Keratinocyte (primary cell): ENCODE results near the gene GPR171. TPM values are rescaled to one million over a fixed set of nuclear protein-coding genes. Genes with fewer than 3 reads are reported as not detected.

Experiments used
- DNase-seq: peaks from one replicate; pipeline ENCODE4 v3.0.0-alpha.2; 2011; ENCODE audit warnings: low read depth, missing footprints, low spot score
- FAIRE-seq: peaks from 2 replicates; lab custom pipeline; 2011; peaks lifted over from hg19 to GRCh38; lab: Jason Lieb, UNC
- H2AFZ ChIP-seq: 2 replicates; pipeline ENCODE4 v1.6.0; 2012; ENCODE audit warnings: low read length, control low read depth, inconsistent platforms; ENCODE audit not compliant: control insufficient read depth
- H3K27ac ChIP-seq: 2 replicates; pipeline ENCODE4 v1.5.1; 2011; ENCODE audit warnings: low read length; ENCODE audit not compliant: control insufficient read depth, insufficient read depth
- H3K27me3 ChIP-seq: 3 replicates; pipeline ENCODE4 v1.6.0; 2011; ENCODE audit warnings: low read length; ENCODE audit not compliant: control insufficient read depth, insufficient read depth; ENCODE audit errors: extremely low read depth
- H3K36me3 ChIP-seq, 2 experiments: 2 replicates in 1 of 2; 3 replicates in 1 of 2; pipeline ENCODE4 v1.5.1; 2011; ENCODE audit warnings: low read length in 2 of 2, mild to moderate bottlenecking in 1 of 2; ENCODE audit not compliant: control insufficient read depth in 2 of 2, insufficient read depth in 2 of 2; ENCODE audit errors: extremely low read depth in 1 of 2
- H3K4me1 ChIP-seq: 3 replicates; pipeline ENCODE4 v1.5.1; 2011; ENCODE audit warnings: low read length; ENCODE audit not compliant: control insufficient read depth, insufficient read depth; ENCODE audit errors: extremely low read depth
- H3K4me2 ChIP-seq: 3 replicates; pipeline ENCODE4 v1.6.0; 2011; ENCODE audit warnings: low read depth, low read length; ENCODE audit not compliant: control insufficient read depth, insufficient read depth; ENCODE audit errors: extremely low read depth
- H3K4me3 ChIP-seq, 3 experiments: fragments of 200-600 bp in 1 of 3; sonication (generic) in 1 of 3; 2 replicates in 2 of 3; 3 replicates in 1 of 3; pipeline ENCODE4 v1.5.1; 2011 to 2016; ENCODE audit warnings: low read length in 3 of 3, mild to moderate bottlenecking in 3 of 3, control low read depth in 2 of 3, inconsistent platforms in 1 of 3, low read depth in 1 of 3, mixed read lengths in 1 of 3, mixed run types in 1 of 3, moderate library complexity in 1 of 3; ENCODE audit not compliant: control insufficient read depth in 2 of 3, insufficient read depth in 2 of 3; ENCODE audit errors: extremely low read depth in 1 of 3
- H3K79me2 ChIP-seq: 2 replicates; pipeline ENCODE4 v1.6.0; 2012; ENCODE audit warnings: low read length; ENCODE audit not compliant: control insufficient read depth, insufficient read depth
- H3K9ac ChIP-seq: 3 replicates; pipeline ENCODE4 v1.6.0; 2011; ENCODE audit warnings: low read length; ENCODE audit not compliant: control insufficient read depth, insufficient read depth; ENCODE audit errors: extremely low read depth
- H3K9me1 ChIP-seq: 3 replicates; pipeline ENCODE4 v1.6.0; 2011; ENCODE audit warnings: low read length; ENCODE audit not compliant: control insufficient read depth, insufficient read depth; ENCODE audit errors: extremely low read depth
- H3K9me3 ChIP-seq: 2 replicates; pipeline ENCODE4 v1.5.1; 2012; ENCODE audit warnings: low read depth, low read length; ENCODE audit not compliant: control insufficient read depth
- H4K20me1 ChIP-seq: 3 replicates; pipeline ENCODE4 v1.6.0; 2011; ENCODE audit warnings: low read length; ENCODE audit not compliant: control insufficient read depth, insufficient read depth; ENCODE audit errors: extremely low read depth
- EZH2 ChIP-seq: IDR thresholded peaks from one replicate; pipeline ENCODE4 v1.6.1; 2012; ENCODE audit warnings: inconsistent platforms, mild to moderate bottlenecking, low read length, moderate library complexity
- dilution Hi-C: fragments of 300-500 bp; cut with MboI; formaldehyde crosslinking; loops from one replicate; pipeline ENCODE4 v1.7.0; 2020; ENCODE audit warnings: low sequenced_read_pairs; ENCODE audit not compliant: extremely low pct_ligation_motif_present
- polyA plus RNA-seq, 5 experiments: library from polyadenylated mRNA; depleted of rRNA in 3 of 5; stranded (reverse) in 3 of 5; stranded (forward) in 1 of 5; unstranded in 1 of 5; fragments of >200 nt; gene quantifications; 1 replicate in 1 of 5; 2 replicates in 3 of 5; 3 replicates in 1 of 5; pipeline versions ENCODE4 v1.2.1 to v1.2.3, GENCODE V29; 2011 to 2012; ENCODE audit warnings: missing spikeins in 2 of 5, low read depth in 1 of 5, low replicate concordance in 1 of 5
- TF ChIP-seq, protein P1 (sequence below), 3 experiments: IDR thresholded peaks in 1 of 3; conservative IDR thresholded peaks in 1 of 3; optimal IDR thresholded peaks in 1 of 3; 2 replicates in 2 of 3; 3 replicates in 1 of 3; pipeline versions ENCODE3 to v1.5.1; 2011; ENCODE audit warnings: low read length in 3 of 3, mild to moderate bottlenecking in 3 of 3, moderate library complexity in 2 of 3, control low read depth in 1 of 3, inconsistent platforms in 1 of 3; ENCODE audit not compliant: insufficient read depth in 2 of 3; ENCODE audit errors: extremely low read depth in 1 of 3

GPR171 gene
- polyA plus RNA-seq, 1 donor (not counting 4 experiments of a cell fraction or from before 2014, with no cell fraction given) = not detected

DNA sequence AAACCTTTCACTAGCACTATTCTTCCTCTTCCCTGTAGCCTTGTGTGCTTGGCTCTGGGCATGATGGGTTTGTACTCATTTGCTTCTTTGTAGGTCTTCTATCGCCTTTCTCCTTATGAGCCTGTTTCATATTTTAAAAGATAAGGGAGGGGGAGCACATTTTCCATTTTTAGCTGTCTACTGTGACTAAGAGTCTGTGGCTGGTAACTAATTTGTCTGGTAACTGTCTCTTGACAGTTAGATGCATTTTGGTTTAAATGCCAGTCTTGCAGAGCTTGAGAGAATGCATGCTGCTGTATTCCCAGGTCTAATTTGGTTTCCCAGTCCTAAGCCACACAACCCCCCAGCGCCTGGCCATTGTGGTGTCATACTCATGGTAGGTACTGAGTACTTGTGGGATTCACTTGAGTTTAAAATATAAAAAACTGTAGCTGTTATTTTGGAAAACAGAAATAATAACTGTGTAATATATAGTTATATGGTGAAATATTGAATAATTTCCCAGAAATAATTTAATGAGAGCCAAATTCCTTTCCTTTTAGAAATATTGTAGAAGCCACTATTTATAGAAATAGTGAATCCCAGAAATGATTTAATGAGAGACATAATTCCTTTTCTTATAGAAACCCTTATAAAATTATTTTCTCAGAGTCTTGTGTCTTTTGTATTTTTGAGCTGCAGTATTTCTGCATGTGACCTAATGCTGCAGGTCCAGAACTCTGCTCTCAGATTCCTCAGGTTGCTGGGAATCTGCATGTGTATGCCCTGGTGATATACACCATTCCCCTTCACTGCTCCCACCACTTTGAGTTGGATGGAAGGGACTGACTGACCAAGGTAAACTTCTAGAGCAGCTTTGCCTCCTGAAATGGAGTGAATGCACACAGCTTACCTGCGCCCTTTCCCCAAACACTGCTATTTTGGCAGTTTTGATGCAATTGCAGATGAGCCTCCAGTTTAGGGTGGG, 13.9 kb upstream of the GPR171 start:
- no peaks in the 10 kb centered on the region for H3K36me3 ChIP-seq
- no peak overlapping the region for H3K4me2 ChIP-seq
- dilution Hi-C loops = no loop called here
- H3K4me1 ChIP-seq = peaks cover 12% of the 10 kb centered on the region
- DNase-seq (no peak), FAIRE-seq (no peak)
- H3K27me3 ChIP-seq = no peaks in the 10 kb centered on the region
- H3K79me2 ChIP-seq = no peaks in the 10 kb centered on the region
- no peak overlapping the region for H3K27ac ChIP-seq
- TF ChIP-seq, protein P1, sequence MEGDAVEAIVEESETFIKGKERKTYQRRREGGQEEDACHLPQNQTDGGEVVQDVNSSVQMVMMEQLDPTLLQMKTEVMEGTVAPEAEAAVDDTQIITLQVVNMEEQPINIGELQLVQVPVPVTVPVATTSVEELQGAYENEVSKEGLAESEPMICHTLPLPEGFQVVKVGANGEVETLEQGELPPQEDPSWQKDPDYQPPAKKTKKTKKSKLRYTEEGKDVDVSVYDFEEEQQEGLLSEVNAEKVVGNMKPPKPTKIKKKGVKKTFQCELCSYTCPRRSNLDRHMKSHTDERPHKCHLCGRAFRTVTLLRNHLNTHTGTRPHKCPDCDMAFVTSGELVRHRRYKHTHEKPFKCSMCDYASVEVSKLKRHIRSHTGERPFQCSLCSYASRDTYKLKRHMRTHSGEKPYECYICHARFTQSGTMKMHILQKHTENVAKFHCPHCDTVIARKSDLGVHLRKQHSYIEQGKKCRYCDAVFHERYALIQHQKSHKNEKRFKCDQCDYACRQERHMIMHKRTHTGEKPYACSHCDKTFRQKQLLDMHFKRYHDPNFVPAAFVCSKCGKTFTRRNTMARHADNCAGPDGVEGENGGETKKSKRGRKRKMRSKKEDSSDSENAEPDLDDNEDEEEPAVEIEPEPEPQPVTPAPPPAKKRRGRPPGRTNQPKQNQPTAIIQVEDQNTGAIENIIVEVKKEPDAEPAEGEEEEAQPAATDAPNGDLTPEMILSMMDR (optimal IDR thresholded peaks at IDR 0.05 in 1 of 3, IDR thresholded peaks at IDR 0.05 in 1 of 3, conservative IDR thresholded peaks at IDR 0.05 in 1 of 3; ENCODE audit: extremely low read depth in 1 of 3, insufficient read depth in 2 of 3, low read length in 3 of 3) = no peak
- no peak for TF ChIP-seq EZH2
- no peak overlapping the region for H3K9ac ChIP-seq
- no peak overlapping the region for H2AFZ ChIP-seq
- H3K9me3 ChIP-seq = no peaks in the 10 kb centered on the region
- no peak overlapping the region for H3K4me3 ChIP-seq
- no peaks in the 10 kb centered on the region for H4K20me1 ChIP-seq
- no peaks in the 10 kb centered on the region for H3K9me1 ChIP-seq

DNA sequence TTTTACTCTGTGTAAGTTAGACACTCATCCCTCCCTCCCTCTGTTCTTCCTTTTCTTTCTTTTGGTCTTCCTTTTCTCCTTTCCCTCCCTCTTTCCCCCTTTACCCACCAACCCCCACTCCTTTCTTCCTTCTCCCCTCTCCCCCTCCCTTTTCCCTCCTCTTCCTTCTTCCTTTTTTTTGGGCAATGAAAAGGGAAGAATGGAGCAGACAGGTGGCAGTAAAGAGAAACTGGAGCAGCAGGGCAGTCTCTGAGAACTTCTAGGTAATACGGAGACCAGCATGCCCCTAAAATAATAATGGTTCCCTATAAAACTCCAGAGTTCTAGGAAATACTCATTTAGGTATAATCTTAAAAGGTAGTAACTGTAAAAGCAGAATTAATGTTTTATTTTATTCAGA, 11.4 kb upstream of the GPR171 start:
- Histone ChIP-seq H3K4me1 (peaks cover 9% of the 10 kb centered on the region), H3K9me1 (no peaks in the 10 kb centered on the region), H4K20me1 (no peaks in the 10 kb centered on the region), H2AFZ (no peak overlapping the region), H3K79me2 (no peaks in the 10 kb centered on the region), H3K4me3 (no peak overlapping the region), H3K9me3 (no peaks in the 10 kb centered on the region), H3K36me3 (no peaks in the 10 kb centered on the region), H3K4me2 (no peak overlapping the region), H3K27ac (no peak overlapping the region), H3K27me3 (no peaks in the 10 kb centered on the region), H3K9ac (no peak overlapping the region)
- DNase-seq (no peak), FAIRE-seq (no peak)
- dilution Hi-C loops = no loop called here
- no peak for TF ChIP-seq EZH2
- TF ChIP-seq, protein P1 (optimal IDR thresholded peaks at IDR 0.05 in 1 of 3, IDR thresholded peaks at IDR 0.05 in 1 of 3, conservative IDR thresholded peaks at IDR 0.05 in 1 of 3; ENCODE audit: extremely low read depth in 1 of 3, insufficient read depth in 2 of 3, low read length in 3 of 3) = no peak
